PC-3 (cell line): ENCODE data around the gene TAS2R19. TPM values are rescaled to one million over a fixed set of nuclear protein-coding genes. Genes with fewer than 3 reads are reported as not detected.
"Not testable (repeated sequence)": the region's sequence is repeated elsewhere in the genome, so short reads cannot be mapped to it uniquely, and the experiment has no call there.

Source experiments
- ATAC-seq: fragments of 200-7000 bp; cut with Tn5 transposase; 2 replicates; pipeline ENCODE4 v1.9.1; 2020; ENCODE audit warnings: mild to moderate bottlenecking, moderate library complexity
- BruUV-seq: library from RNA; stranded (reverse); fragments of 400-500 nt; replicated peaks from 2 replicates; lab custom pipeline; 2021; lab: Mats Ljungman, UMichigan
- CTCF ChIA-PET: fragments of 300-600 bp; sonication (Branson Sonifier 250); formaldehyde crosslinking; loops from one replicate; lab custom pipeline; 2022; ENCODE audit warnings: antibody characterized with exemption; lab: Charles Lee
- POLR2A ChIA-PET: fragments of 300-600 bp; sonication (Branson Sonifier 250); formaldehyde crosslinking; loops from one replicate; lab custom pipeline; 2022; ENCODE audit warnings: antibody characterized with exemption; ENCODE audit not compliant: unreplicated experiment; lab: Charles Lee
- DNase-seq: peaks from one replicate; pipeline ENCODE4 v3.0.0-alpha.2; 2015
- H2AFZ ChIP-seq: fragments of 300-600 bp; sonication (generic); 2 replicates; pipeline ENCODE4 v1.6.0; 2016; ENCODE audit warnings: antibody characterized with exemption, low read length
- H3F3A ChIP-seq: fragments of 300-600 bp; sonication (generic); one replicate; pipeline ENCODE4 v1.6.0; 2017; ENCODE audit warnings: antibody characterized with exemption, low read length, control low read depth, mild to moderate bottlenecking; ENCODE audit not compliant: unreplicated experiment
- H3K27ac ChIP-seq: fragments of 300-600 bp; sonication (generic); 2 replicates; pipeline ENCODE4 v1.5.1; 2016; ENCODE audit warnings: mild to moderate bottlenecking, low read length
- H3K27me3 ChIP-seq: fragments of 300-600 bp; sonication (generic); 2 replicates; pipeline ENCODE4 v1.6.1; 2016; ENCODE audit warnings: low read length, mixed read lengths
- H3K36me3 ChIP-seq: fragments of 300-600 bp; sonication (generic); 2 replicates; pipeline ENCODE4 v1.6.1; 2016; ENCODE audit warnings: low read depth, mixed run types, low read length, mixed read lengths
- H3K4me1 ChIP-seq: fragments of 300-600 bp; sonication (generic); 2 replicates; pipeline ENCODE4 v1.5.1; 2016; ENCODE audit warnings: low read length; ENCODE audit not compliant: insufficient read depth
- H3K4me2 ChIP-seq: fragments of 300-600 bp; sonication (generic); 2 replicates; pipeline ENCODE4 v1.6.0; 2016; ENCODE audit warnings: low read length
- H3K4me3 ChIP-seq: fragments of 300-600 bp; sonication (generic); 2 replicates; pipeline ENCODE4 v1.5.1; 2016; ENCODE audit warnings: mild to moderate bottlenecking, low read length, mixed read lengths
- H3K79me2 ChIP-seq: fragments of 300-600 bp; sonication (generic); 2 replicates; pipeline ENCODE4 v1.6.1; 2017; ENCODE audit warnings: low read length, mixed read lengths
- H3K9ac ChIP-seq: fragments of 300-600 bp; sonication (generic); 2 replicates; pipeline ENCODE4 v1.6.0; 2016; ENCODE audit warnings: mild to moderate bottlenecking, low read length
- H3K9me2 ChIP-seq: fragments of 300-600 bp; sonication (generic); replicated peaks from 2 replicates; pipeline ENCODE4 v1.6.1; 2016; ENCODE audit warnings: mixed run types, low read length, mixed read lengths
- H3K9me3 ChIP-seq: fragments of 300-600 bp; sonication (generic); 2 replicates; pipeline ENCODE4 v1.6.1; 2016; ENCODE audit warnings: low read length, mixed read lengths
- H4K20me1 ChIP-seq: fragments of 300-600 bp; sonication (generic); 2 replicates; pipeline ENCODE4 v1.6.1; 2016; ENCODE audit warnings: low read length, mixed read lengths
- CTCF ChIP-seq: fragments of 300-600 bp; sonication (generic); conservative IDR thresholded peaks from 2 replicates; pipeline ENCODE4 v1.5.1; 2017; ENCODE audit warnings: antibody characterized with exemption, low read depth, mild to moderate bottlenecking, low read length
- EZH2 ChIP-seq: fragments of 300-600 bp; sonication (generic); IDR thresholded peaks from one replicate; pipeline ENCODE4 v1.6.1; 2017; ENCODE audit warnings: antibody characterized with exemption, mild to moderate bottlenecking, low read length; ENCODE audit not compliant: unreplicated experiment
- EZH2phosphoT487 ChIP-seq: fragments of 300-600 bp; sonication (generic); IDR thresholded peaks from 2 replicates; pipeline ENCODE4 v1.6.1; 2018; ENCODE audit warnings: mild to moderate bottlenecking, antibody characterized with exemption, low read length, borderline replicate concordance
- intact Hi-C: fragments of 100-400 bp; cut with micrococcal nuclease; formaldehyde crosslinking; loops from 2 replicates; pipeline ENCODE4 v1.9.0; 2023
- total RNA-seq: library from RNA; depleted of rRNA; stranded (reverse); fragments of >200 nt; gene quantifications from 2 replicates; pipeline ENCODE4 v1.2.3, GENCODE V29; 2014

Gene TAS2R19
- total RNA-seq, 1 experiment from 2014 or later: not detected

- ATAC-seq: no peak
- H3K4me2 ChIP-seq: no peak overlapping the region
- H3K9me2 ChIP-seq: no peaks in the 10 kb centered on the region
- H2AFZ ChIP-seq: no peak overlapping the region
- no peaks in the 10 kb centered on the region for H3K27me3 ChIP-seq
- H3K9me3 ChIP-seq: no peaks in the 10 kb centered on the region
- no peaks in the 10 kb centered on the region for H3F3A ChIP-seq
- H3K79me2 ChIP-seq: no peaks in the 10 kb centered on the region
- POLR2A ChIA-PET: no interaction called here
- TF ChIP-seq CTCF: no peak
- no peak for TF ChIP-seq EZH2
- no peak for TF ChIP-seq EZH2phosphoT487
- CTCF ChIA-PET: no interaction called here
- H3K27ac ChIP-seq: no peak overlapping the region
- no peaks in the 10 kb centered on the region for H3K4me1 ChIP-seq
- no peaks in the 10 kb centered on the region for H3K36me3 ChIP-seq
- H4K20me1 ChIP-seq: no peaks in the 10 kb centered on the region
- no peak overlapping the region for H3K4me3 ChIP-seq
- DNase-seq: no peak
- no TSS peak for BruUV-seq
- intact Hi-C loops: loop anchor here (5.0 kb wide), 1 partner anchor 53 kb away; no protein-coding TSS in a partner anchor
- no peak overlapping the region for H3K9ac ChIP-seq
Measured at GRCh38 chr12:11069854-11070365, 47.5 kb upstream of the TAS2R19 start.

GRCh38 chr12:11067514-11067913, 45.1 kb upstream of the TAS2R19 start:
- Histone ChIP-seq H3F3A (no peaks in the 10 kb centered on the region), H3K9me2 (no peaks in the 10 kb centered on the region), H3K4me3 (no peak overlapping the region), H3K9ac (no peak overlapping the region), H3K27ac (no peak overlapping the region), H3K36me3 (no peaks in the 10 kb centered on the region), H2AFZ (no peak overlapping the region), H3K79me2 (no peaks in the 10 kb centered on the region), H3K9me3 (no peaks in the 10 kb centered on the region), H4K20me1 (no peaks in the 10 kb centered on the region), H3K27me3 (no peaks in the 10 kb centered on the region), H3K4me1 (no peaks in the 10 kb centered on the region), H3K4me2 (no peak overlapping the region)
- DNase-seq: no peak
- no TSS peak for BruUV-seq
- ChIA-PET CTCF (no interaction called here), POLR2A (no interaction called here)
- ATAC-seq: no peak
- TF ChIP-seq CTCF: no peak
- no peak for TF ChIP-seq EZH2
- TF ChIP-seq EZH2phosphoT487: no peak
- intact Hi-C loops: no loop called here

GRCh38 chr12:11062194-11062593, 39.8 kb upstream of the TAS2R19 start, which contains the start of gene TAS2R46:
TSS of gene TAS2R46 (minus strand) at chr12:11062294. CDS start at chr12:11062294, 0 bp downstream.
- DNase-seq, BruUV-seq, CTCF ChIA-PET, H3K4me1 ChIP-seq, H3K36me3 ChIP-seq, H3K4me2 ChIP-seq, H3K79me2 ChIP-seq, H3K9me2 ChIP-seq, ATAC-seq, POLR2A ChIA-PET, H4K20me1 ChIP-seq, intact Hi-C loops, H3F3A ChIP-seq, H3K27ac ChIP-seq, H2AFZ ChIP-seq, H3K9ac ChIP-seq, H3K4me3 ChIP-seq, H3K9me3 ChIP-seq, H3K27me3 ChIP-seq: not testable (repeated sequence)
